HG03060 (cell line): ENCODE measurements around the gene LAMB4.

Experiments used
- ATAC-seq: cut with Tn5 transposase; IDR thresholded peaks from one replicate; pipeline ENCODE4 v1.9.1; 2021; ENCODE audit warnings: low read depth, moderate number of reproducible peaks; ENCODE audit not compliant: unreplicated experiment

Gene LAMB4

GRCh38 chr7:107999779-108000560 lies 130.2 kb downstream of the LAMB4 start:
- ATAC-seq, result no peak

DNA sequence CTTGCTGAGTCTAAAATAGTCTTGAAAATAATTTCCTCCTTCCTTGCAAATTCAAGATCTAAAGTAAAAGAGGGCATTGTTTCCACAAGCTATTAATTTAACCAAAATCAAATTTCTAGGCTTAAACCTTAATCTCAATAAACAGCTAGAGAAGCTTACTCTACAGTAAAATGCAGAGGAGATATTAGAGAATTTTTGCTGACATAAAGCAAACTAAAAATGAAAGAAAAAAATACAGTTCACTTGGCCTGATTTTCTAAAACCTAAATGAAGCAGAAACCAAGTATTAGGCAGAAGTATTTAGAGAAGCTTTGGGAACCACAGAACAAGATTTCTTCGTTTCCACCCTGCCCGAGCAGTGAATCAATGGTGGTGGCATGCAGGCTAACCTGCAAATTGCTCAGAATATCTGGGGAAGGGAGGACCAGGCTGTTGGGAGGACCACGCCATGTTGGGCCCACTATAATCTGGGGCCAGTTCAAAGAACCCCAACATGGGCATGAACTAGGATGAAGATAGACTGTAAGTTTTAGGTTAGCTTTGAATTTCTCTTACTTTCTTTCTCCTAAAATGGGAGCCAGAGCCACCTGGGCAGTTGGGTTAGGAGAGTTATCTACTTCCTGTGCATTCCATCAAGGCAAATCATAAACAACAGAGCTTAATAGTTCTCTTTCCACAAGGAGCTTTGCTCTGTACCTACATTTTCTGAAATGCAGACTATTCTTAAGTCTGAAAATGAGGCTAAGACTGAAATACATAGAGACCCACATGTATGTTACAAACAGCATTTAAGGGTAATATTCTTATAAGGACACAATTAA lies 131.3 kb downstream of the LAMB4 start:
- ATAC-seq, result no peak

- no peak for ATAC-seq
Observed at GRCh38 chr7:107998150-107998549, 132.0 kb downstream of the LAMB4 start.

GRCh38 chr7:107996072-107996882 lies 133.9 kb downstream of the LAMB4 start:
- ATAC-seq, result no peak

GRCh38 chr7:107995184-107996071 lies 134.7 kb downstream of the LAMB4 start:
- no peak for ATAC-seq

- ATAC-seq, result no peak
Observed at GRCh38 chr7:107994421-107995030, 135.6 kb downstream of the LAMB4 start.

- ATAC-seq, result no peak
Observed at GRCh38 chr7:107993891-107994291, 136.3 kb downstream of the LAMB4 start.

- no peak for ATAC-seq
Observed at GRCh38 chr7:107989618-107990373, 140.4 kb downstream of the LAMB4 start.

- no peak for ATAC-seq
Observed at GRCh38 chr7:107982918-107983389, 147.2 kb downstream of the LAMB4 start.

DNA sequence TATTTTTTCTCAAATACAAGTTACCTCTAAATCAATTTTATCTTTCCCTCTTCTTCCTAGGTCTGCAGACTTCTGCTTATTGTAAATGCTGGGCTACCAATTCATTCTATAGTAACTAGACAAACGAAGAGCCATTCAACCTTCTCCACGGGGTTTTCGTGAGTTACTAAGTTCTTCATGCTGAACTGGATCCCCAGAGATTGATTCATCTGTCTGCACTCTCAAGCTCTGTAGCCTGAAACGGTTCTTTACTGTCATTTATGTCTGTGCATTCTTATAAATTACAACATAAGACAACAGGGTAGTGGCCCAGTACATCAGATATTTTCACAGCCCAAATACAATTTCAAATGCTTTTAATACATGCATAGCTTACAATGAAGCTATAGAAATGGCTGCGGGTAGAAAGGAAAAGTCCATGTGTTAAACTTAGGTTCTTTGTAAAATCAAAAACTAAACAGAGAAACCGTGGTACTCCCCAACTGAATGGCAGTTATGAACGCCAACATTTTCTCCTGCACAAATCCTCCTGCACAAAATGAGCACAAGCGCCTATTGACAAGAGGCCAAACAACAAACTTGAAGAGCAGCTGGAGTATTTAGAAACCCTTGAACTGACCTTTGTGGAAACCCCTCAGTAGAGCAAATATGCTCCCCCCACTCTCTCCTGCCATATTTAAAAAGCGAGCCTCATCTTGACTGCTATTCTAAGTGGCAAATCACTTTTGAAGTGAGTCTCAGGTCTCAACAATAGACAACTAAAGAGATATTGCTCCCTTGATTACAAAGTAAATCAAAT lies 147.9 kb downstream of the LAMB4 start:
- no peak for ATAC-seq

DNA sequence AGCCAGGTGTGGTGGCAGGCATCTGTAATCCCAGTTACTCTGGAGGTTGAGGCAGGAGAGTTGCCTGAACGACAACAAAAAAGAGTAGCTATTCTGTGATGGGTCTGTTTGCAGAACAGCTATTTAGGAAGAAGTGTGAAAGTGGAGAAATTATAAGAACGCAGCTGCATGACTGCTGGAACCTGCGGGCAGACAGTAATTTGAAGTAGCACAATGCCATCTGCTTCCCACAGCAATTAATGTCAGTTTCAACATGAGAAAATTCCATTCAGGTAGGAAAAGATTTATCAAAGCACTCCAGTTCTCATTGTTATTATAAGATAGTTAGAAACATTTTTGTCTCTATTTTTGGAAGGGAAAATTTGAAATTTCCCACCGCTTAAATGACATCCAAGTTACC lies 148.7 kb downstream of the LAMB4 start:
- ATAC-seq, result no peak

- ATAC-seq, result no peak
Observed at GRCh38 chr7:107980671-107981190, 149.4 kb downstream of the LAMB4 start.

GRCh38 chr7:107980171-107980570 lies 150.0 kb downstream of the LAMB4 start:
- no peak for ATAC-seq

- no peak for ATAC-seq
Observed at GRCh38 chr7:107978815-107979408, 151.2 kb downstream of the LAMB4 start.

GRCh38 chr7:107977048-107977447 lies 153.1 kb downstream of the LAMB4 start:
- no peak for ATAC-seq

DNA sequence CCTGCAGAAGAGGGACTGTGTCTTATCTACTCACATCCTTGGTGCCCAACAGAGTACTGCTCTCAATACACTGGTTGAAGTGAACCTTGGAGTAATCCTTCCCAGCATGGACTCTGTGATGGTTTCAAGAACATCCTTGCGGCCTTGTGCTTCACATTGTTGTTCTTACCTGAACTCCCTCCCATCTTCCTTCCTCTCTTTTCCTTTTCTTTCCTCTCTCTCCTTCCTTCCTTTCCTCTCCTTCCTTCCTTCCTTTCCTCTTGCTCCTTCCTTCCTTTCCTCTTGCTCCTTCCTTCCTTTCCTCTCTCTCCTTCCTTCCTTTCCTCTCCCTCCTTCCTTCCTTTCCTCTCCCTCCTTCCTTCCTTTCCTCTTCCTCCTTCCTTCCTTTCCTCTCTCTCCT lies 153.5 kb downstream of the LAMB4 start:
- ATAC-seq, result no peak

DNA sequence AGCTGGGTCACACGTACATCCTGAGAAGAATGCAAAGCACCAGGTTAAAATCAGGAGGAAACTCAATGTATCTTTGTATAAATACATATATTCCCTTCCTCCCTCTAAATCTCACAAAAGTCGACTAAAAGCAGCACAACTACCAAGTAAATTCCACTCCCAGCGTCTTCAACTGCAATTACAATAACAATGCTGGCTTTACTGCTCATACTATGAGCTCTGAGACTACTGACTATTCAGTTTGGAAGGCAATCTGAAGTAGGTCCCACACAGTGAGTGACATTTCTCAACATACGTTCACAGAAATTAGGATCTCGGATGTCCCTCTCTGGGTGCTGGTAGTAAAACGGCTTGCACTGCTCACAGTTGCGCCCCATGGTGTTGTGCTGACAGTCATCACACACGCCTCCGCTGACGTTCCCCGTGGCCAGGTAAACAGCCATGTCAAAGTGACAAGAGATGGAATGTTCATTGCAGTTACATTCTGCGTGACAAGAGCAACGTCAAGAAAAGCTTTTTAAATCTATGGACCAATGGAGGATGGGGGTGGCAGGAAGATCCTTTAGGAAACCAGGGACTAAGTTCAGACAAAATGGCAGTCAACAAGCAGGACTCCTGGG lies 154.7 kb downstream of the LAMB4 start:
- ATAC-seq, result no peak
